B cell (primary cell): ENCODE measurements around the gene DBF4B. TPM values are rescaled to one million over a fixed set of nuclear protein-coding genes. Genes with fewer than 3 reads are reported as not detected.

ENCODE experiments used
- ATAC-seq: fragments of 200-7000 bp; cut with Tn5 transposase; one replicate; pipeline ENCODE4 v1.10.0; 2021; ENCODE audit warnings: low read depth, mild to moderate bottlenecking, moderate number of reproducible peaks, moderate library complexity
- CTCF ChIA-PET: fragments of 350-600 bp; sonication (Branson Sonifier 250); formaldehyde crosslinking; loops from one replicate; lab custom pipeline; 2021; ENCODE audit warnings: antibody characterized with exemption, inconsistent platforms; lab: Charles Lee
- POLR2A ChIA-PET: fragments of 350-600 bp; sonication (Branson Sonifier 250); formaldehyde crosslinking; loops from one replicate; lab custom pipeline; 2021; ENCODE audit warnings: antibody characterized with exemption; lab: Charles Lee
- DNase-seq: peaks from one replicate; pipeline ENCODE4 v3.0.0; 2013
- H2AFZ ChIP-seq: 2 replicates; pipeline ENCODE4 v1.6.1; 2012; ENCODE audit warnings: mild to moderate bottlenecking, low read depth, low read length; ENCODE audit not compliant: insufficient read depth, poor library complexity, severe bottlenecking
- H3K27ac ChIP-seq, 2 donors: 1 replicate in 1 of 2; 2 replicates in 1 of 2; pipeline ENCODE4 v1.5.1; 2012 to 2013; ENCODE audit warnings: low read length in 2 of 2, mild to moderate bottlenecking in 2 of 2, moderate library complexity in 1 of 2
- H3K27me3 ChIP-seq, 4 experiments: fragments of 200-600 bp in 1 of 4; sonication (generic) in 1 of 4; replicated peaks in 1 of 4; 1 replicate in 2 of 4; 2 replicates in 2 of 4; pipeline versions ENCODE4 v1.6.1 to v1.7.0; 2013 to 2016; ENCODE audit warnings: low read length in 3 of 4, mild to moderate bottlenecking in 2 of 4, mixed read lengths in 1 of 4, moderate library complexity in 1 of 4; ENCODE audit not compliant: insufficient read depth in 4 of 4, control insufficient read depth in 3 of 4; ENCODE audit errors: control extremely low read depth in 1 of 4
- H3K36me3 ChIP-seq, 2 experiments: replicated peaks in 1 of 2; 1 replicate in 1 of 2; 2 replicates in 1 of 2; pipeline versions ENCODE4 v1.6.1 to v1.7.1; 2013; ENCODE audit warnings: low read length in 1 of 2; ENCODE audit not compliant: insufficient read depth in 2 of 2, control insufficient read depth in 1 of 2; ENCODE audit errors: control extremely low read depth in 1 of 2, extremely low read depth in 1 of 2
- H3K4me1 ChIP-seq, 2 donors: fragments of 200-600 bp in 1 of 2; sonication (generic) in 1 of 2; 1 replicate in 1 of 2; 2 replicates in 1 of 2; pipeline versions ENCODE4 v1.5.1 to v1.6.1; 2013 to 2017; ENCODE audit warnings: low read length in 2 of 2; ENCODE audit not compliant: control insufficient read depth in 2 of 2, insufficient read depth in 2 of 2
- H3K4me2 ChIP-seq: replicated peaks from 2 replicates; pipeline ENCODE3; 2012; ENCODE audit warnings: mild to moderate bottlenecking, low read depth, low read length; ENCODE audit not compliant: poor library complexity, severe bottlenecking
- H3K4me3 ChIP-seq, 5 experiments: fragments of 200-600 bp in 1 of 5; sonication (generic) in 1 of 5; 1 replicate in 3 of 5; 2 replicates in 2 of 5; pipeline versions ENCODE4 v1.5.1 to v1.7.0; 2011 to 2016; ENCODE audit warnings: low read length in 4 of 5, mild to moderate bottlenecking in 4 of 5, low read depth in 2 of 5, control low read depth in 1 of 5, moderate library complexity in 1 of 5; ENCODE audit not compliant: insufficient read depth in 1 of 5; ENCODE audit errors: control extremely low read depth in 1 of 5, extremely low read depth in 1 of 5
- H3K79me2 ChIP-seq: fragments of 200-600 bp; sonication (generic); one replicate; pipeline ENCODE4 v1.6.0; 2016; ENCODE audit warnings: low read length; ENCODE audit not compliant: control insufficient read depth, insufficient read depth
- H3K9ac ChIP-seq: fragments of 200-600 bp; sonication (generic); 2 replicates; pipeline ENCODE4 v1.6.1; 2017; ENCODE audit warnings: mild to moderate bottlenecking, low read length, moderate library complexity
- H3K9me3 ChIP-seq, 3 donors: one replicate each; pipeline versions ENCODE4 v1.6.1 to v1.7.1; 2013; ENCODE audit warnings: low read length in 2 of 3; ENCODE audit not compliant: control insufficient read depth in 2 of 3, insufficient read depth in 1 of 3; ENCODE audit errors: control extremely low read depth in 1 of 3
- H4K20me1 ChIP-seq: 2 replicates; pipeline ENCODE4 v1.6.0; 2012; ENCODE audit warnings: mild to moderate bottlenecking, low read length; ENCODE audit not compliant: insufficient read depth, control insufficient read depth, poor library complexity, severe bottlenecking
- H3K27ac Mint-ChIP-seq: one replicate; pipeline ENCODE4 v1.8.0; 2021; ENCODE audit warnings: mixed read lengths
- H3K27me3 Mint-ChIP-seq: one replicate; pipeline ENCODE4 v1.8.0; 2021; ENCODE audit warnings: mixed read lengths
- H3K4me1 Mint-ChIP-seq: one replicate; pipeline ENCODE4 v1.8.0; 2021; ENCODE audit warnings: mixed read lengths
- H3K4me3 Mint-ChIP-seq: one replicate; pipeline ENCODE4 v1.8.0; 2021; ENCODE audit warnings: mixed read lengths
- H3K9me3 Mint-ChIP-seq: one replicate; pipeline ENCODE4 v1.8.0; 2022; ENCODE audit warnings: mixed read lengths; ENCODE audit not compliant: insufficient read depth
- EZH2 ChIP-seq: IDR thresholded peaks from 2 replicates; pipeline ENCODE4 v1.6.1; 2012; ENCODE audit warnings: borderline replicate concordance, low read depth, mild to moderate bottlenecking, moderate library complexity, low read length; ENCODE audit not compliant: insufficient read depth, poor library complexity, severe bottlenecking
- WGBS: methylation state at CpG from one replicate; pipeline ENCODE4 v1.1.5; 2013; ENCODE audit warnings: missing lambda C conversion rate; ENCODE audit not compliant: insufficient coverage; 5-methylcytosine and 5-hydroxymethylcytosine counted together
- intact Hi-C: fragments of 100-400 bp; cut with micrococcal nuclease; formaldehyde crosslinking; loops from one replicate; pipeline ENCODE4 v1.10.0; 2022
- polyA plus RNA-seq: library from polyadenylated mRNA; depleted of rRNA; stranded (reverse); fragments of >200 nt; gene quantifications from 2 replicates; pipeline ENCODE4 v1.2.3, GENCODE V29; 2012
- total RNA-seq, 2 donors: library from RNA; stranded (reverse); fragments of 120-200 nt in 1 of 2; gene quantifications; 1 replicate in 1 of 2; 2 replicates in 1 of 2; pipeline versions ENCODE4 v1.2.3 to v1.2.4, GENCODE V29; 2013 to 2022
- TF ChIP-seq, protein P1 (sequence below): fragments of 200-600 bp; IDR thresholded peaks from one replicate; pipeline ENCODE4 v1.8.0; 2022; ENCODE audit warnings: antibody characterized with exemption, mild to moderate bottlenecking

Gene DBF4B
- total and polyA plus RNA-seq, 2 donors (not counting 1 experiment from before 2014, with no cell fraction given) = 10.9 to 15.9 TPM

DNA sequence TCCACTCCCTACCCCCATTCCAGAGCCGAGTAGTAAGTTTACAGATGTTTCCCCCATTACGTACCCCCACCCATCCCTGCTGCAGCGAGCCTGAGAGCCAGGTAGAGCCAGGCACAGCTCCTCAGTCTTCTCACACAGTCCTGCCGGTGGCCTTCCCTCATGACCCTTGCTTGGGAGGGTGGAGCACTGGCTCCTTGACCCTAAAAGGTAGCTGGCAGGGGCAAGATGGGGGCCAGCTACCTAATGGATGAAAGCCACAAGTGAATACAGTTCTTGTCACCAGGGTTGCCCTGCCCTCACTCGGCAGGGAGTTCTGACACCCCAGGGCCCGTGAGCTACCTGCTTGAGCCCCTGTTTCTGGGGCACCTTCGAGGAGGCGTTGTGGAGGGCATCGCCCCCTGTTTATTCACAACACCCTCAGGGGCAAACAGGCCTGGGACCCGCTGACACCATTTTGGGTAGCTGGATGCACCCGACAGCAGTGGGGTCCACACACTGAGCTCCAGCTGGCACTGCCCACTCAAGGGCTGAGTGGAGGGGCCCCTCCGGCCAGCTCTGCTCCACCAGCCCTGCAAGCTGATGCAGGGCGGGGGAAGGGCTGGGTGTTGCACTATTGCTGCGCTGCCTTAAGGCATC, 72.5 kb downstream of the DBF4B start:
- Mint-ChIP-seq H3K9me3 (no peaks in the 10 kb centered on the region), H3K27ac (no peak overlapping the region), H3K4me3 (no peak overlapping the region), H3K4me1 (peaks cover 15% of the 10 kb centered on the region), H3K27me3 (peaks cover 4% of the 10 kb centered on the region)
- no peak for ATAC-seq
- no peak overlapping the region for H3K4me2 ChIP-seq
- no peak for DNase-seq
- peaks cover 0 to 35% (median 4%) of the 10 kb centered on the region in 4 experiments for H3K27me3 ChIP-seq
- no peak overlapping the region for H3K9ac ChIP-seq
- H3K4me3 ChIP-seq = no peak overlapping the region
- peaks cover 0 to 8% (median 0%) of the 10 kb centered on the region in 3 donors for H3K9me3 ChIP-seq
- H3K27ac ChIP-seq = no peak overlapping the region
- no peak for TF ChIP-seq EZH2
- TF ChIP-seq, protein P1, sequence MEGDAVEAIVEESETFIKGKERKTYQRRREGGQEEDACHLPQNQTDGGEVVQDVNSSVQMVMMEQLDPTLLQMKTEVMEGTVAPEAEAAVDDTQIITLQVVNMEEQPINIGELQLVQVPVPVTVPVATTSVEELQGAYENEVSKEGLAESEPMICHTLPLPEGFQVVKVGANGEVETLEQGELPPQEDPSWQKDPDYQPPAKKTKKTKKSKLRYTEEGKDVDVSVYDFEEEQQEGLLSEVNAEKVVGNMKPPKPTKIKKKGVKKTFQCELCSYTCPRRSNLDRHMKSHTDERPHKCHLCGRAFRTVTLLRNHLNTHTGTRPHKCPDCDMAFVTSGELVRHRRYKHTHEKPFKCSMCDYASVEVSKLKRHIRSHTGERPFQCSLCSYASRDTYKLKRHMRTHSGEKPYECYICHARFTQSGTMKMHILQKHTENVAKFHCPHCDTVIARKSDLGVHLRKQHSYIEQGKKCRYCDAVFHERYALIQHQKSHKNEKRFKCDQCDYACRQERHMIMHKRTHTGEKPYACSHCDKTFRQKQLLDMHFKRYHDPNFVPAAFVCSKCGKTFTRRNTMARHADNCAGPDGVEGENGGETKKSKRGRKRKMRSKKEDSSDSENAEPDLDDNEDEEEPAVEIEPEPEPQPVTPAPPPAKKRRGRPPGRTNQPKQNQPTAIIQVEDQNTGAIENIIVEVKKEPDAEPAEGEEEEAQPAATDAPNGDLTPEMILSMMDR = no peak
- ChIA-PET POLR2A (no interaction called here), CTCF (interaction anchor here (0.9 to 2.7 kb wide), 10 partner anchors 13 to 497 kb away, joined by 3 to 15 read pairs (median 5); partner anchors contain the start of gene ACBD4)
- H2AFZ ChIP-seq = no peak overlapping the region
- peaks cover 16 to 17% of the 10 kb centered on the region in 2 donors for H3K4me1 ChIP-seq
- H4K20me1 ChIP-seq = no peaks in the 10 kb centered on the region
- intact Hi-C loops = no loop called here
- no peaks in the 10 kb centered on the region for H3K36me3 ChIP-seq
- no peaks in the 10 kb centered on the region for H3K79me2 ChIP-seq
- 90% methylated on average over 14 of the region's 14 CpGs for WGBS
